ENCODE measurements around the gene BABAM2.
"Not testable (repeated sequence)": the region's sequence is repeated elsewhere in the genome, so short reads cannot be mapped to it uniquely, and the experiment has no call there.

Gene BABAM2

DNA sequence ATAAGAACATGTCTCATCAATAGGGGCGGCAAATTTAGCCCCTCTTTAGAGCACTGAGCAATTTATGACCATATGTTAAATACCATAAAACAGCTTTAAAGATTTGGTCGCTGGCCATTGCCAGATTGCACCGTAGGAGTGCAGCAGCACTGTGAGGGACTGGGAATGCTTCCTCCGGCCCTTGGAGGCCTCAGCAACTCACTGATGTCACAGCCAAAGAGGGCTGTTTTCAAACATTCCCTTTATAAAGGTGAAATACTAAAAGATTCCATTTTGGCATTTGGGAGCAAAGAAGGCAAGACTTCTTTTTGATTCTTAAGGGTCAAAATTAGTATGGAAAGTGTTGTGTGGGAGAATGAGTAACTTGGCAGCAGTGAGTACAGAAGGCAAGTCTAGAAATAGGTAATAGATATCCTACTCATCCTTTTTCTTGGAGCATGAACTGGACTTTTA is 63.7 kb downstream of the BABAM2 start:
- DNase-seq, result no peak

DNA sequence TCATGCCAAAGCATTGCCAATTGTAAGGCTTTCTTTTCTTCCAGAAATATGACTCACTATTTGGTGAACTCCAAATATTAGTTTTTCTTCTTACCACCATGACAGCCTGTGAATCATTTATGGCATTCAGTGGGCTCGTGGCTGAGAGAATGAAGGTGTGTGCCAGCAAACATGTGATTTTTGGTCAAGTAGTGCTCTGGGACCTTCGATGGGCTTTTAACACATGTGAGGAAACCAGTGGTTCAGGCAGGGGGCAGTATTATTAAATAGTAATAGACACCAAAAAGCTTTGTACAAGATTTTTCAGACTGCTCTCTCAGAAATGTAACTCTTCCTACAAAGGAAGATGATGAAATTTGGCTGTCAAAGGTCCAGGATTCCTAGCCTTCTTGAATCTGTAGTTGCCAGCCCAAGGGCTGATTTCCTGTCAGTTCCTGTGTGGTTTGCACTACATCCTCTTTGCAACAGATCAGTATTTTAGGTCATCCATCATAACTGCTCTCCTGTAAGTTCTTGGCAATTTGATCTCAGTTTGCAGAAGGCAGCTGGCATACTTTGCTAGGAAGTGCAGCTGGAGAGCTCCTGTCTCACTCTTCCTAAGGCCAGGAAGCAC is 64.3 kb downstream of the BABAM2 start:
- DNase-seq, result no peak

GRCh38 chr2:27955384-27956161 is 65.0 kb downstream of the BABAM2 start:
- no peak for DNase-seq

DNA sequence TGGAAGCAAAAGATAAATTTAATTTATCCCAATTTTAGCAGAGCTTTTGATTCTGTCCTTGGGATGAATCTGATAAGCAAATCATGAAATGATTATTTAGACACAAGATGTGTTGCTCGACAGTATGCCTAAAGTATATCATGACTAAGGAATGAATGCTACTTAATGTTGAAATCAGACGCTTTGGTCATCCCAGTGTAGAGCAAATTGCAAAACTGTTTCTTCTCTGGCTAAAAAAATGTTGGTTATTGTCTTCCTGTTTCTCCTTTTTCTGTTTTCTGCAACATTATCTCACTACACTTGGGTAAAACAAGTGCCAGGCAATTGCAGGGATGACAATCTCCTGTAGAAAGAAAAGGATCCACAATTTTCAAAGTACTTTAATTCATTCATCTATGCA is 66.4 kb downstream of the BABAM2 start:
- DNase-seq, result no peak

- no peak for DNase-seq
Measured at GRCh38 chr2:27958711-27959378, 68.3 kb downstream of the BABAM2 start.

GRCh38 chr2:27959496-27959895 is 69.0 kb downstream of the BABAM2 start:
- no peak for DNase-seq

DNA sequence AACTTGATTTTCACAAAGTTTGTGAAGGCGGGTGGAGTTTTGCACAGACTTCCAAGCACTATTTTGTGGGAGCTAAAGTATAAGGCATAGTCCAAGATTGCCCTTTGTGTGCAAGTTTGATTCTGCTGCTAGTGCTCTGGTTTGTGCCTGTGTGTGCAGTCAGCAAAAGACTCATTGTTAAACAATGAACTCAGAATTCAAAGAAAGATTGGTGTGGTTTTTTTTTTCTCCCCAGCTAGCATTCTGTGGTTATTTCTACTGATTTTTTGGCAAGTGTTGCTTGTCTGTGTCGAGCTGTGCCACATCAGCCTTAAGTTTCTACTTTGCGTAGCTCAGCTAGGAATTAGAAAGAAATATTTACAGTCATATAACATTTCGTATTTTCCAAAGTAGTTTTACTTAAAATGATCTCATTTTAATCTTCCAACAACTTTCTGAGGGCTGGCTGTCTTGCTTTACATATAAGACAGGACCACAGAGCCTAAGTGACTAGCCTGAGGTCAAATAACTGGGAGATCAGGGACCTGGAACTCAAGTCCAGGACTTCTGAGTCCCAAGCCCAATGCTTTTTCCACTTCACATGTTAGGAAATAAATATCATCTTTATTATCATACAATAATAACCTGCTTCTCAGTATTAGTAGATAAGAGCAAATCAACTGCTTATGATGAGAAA is 69.8 kb downstream of the BABAM2 start:
- DNase-seq, result no peak

- no peak for DNase-seq
Measured at GRCh38 chr2:27962006-27962405, 71.5 kb downstream of the BABAM2 start.

DNA sequence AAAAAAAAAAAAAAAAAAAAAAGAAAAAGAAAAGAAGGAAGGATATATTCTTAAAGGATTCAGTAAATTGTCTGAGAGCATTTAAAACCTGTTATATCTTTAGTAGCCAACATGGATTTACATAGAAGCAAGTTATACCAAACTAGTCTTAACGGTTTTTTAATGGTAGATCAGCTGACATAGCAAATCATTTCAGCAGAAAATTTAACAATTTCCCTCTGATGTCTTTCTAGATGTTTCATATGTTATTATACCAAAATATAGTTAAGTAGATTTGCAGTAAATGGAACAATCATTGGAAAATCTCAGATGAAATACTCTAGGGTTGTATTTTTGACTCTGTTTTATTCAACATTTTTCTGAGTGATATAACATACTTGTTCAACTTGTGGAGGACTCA is 72.9 kb downstream of the BABAM2 start:
- DNase-seq, result no peak

DNA sequence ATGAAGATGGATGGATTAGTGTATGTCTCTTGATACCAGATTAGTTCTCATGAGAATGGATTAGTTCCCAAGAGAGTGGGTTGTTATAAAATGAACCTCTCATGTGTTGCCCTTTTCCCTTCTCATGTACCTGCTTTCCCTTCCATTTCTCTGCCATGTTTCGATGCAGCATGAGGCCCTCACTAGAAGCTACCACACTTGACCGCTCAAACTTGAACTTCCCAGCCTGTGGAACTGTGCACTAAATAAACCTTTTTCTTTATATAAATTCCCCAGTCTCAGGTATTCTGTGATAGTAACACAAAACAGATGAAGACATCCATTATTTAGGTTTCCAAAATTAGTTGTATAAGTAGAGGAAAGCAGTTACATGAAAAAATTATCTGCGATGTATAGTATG is 73.5 kb downstream of the BABAM2 start:
- no peak for DNase-seq

DNA sequence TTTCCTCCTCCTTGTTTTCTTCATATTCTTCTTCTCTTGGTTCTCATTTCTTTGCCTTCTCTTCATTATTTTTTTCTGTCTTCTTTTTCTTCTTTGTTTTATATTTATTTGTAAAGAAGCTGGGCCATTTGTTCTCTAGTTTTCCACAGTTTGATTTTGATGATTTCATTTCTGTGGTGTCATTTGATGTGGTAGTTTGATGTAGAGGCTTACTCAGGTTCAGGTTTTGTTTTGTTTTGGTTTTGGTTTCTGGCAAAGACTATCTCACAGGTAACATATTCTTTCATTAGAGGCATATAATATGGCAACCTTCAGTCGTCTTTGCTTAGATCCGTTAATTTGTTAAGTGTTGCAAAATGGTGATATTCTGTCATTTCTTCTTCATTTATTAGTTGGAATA is 75.3 kb downstream of the BABAM2 start:
- DNase-seq, result no peak

DNA sequence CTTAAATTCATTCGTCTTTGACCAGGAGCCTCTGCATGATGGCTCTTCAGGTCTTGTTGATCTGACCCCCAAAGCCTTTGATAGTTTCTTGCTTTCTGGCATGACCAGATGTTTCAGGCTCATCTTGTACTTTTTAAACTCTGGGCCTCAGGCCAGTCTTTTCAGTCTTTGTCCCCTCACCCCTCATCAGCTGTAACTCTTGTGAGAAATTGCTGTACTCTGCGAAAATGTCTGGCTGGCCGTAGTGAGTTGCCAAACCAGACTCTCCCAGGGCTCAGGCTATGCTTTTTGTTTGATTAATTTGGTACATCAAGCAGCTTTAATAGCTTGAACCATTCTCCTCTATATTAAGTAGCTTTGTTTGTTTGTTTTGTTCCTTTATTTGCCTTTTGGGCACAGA is 75.9 kb downstream of the BABAM2 start:
- no peak for DNase-seq

DNA sequence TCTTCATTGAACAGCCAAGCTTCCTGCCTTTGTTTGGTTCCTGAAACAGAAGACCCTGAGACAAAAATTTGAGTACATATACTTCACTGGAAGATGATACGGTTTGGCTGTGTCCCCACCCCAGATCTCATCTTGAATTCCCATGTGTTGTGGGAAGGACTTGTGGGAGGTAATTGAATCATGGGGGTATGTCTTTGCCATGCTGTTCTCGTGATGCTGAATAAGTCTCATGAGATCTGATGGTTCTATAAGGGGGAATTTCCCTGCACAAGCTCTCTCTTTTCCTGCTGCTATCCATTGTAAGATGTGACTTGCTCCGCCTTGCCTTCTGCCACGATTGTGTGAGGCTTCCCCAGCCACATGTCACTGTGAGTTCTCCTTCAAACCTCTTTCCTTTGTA is 76.5 kb downstream of the BABAM2 start:
- no peak for DNase-seq

DNA sequence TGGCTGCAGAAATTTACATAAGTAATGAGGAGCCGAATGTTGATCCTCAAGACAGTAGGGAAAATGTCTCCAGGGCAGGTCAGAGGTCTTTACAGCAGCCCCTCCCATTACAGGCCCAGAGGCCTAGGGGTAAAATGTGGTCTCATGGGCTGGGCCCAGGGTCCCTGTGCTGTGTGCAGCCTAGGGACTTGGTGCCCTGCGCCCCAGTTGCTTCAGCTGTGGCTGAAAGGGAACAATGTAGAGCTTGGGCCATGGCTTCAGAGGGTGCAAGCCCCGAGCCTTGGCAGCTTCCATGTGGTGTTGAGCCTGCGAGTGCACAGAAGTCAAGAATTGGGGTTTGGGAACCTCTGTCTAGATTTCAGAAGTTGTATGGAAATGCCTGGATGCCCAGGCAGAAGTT is 77.5 kb downstream of the BABAM2 start:
- not testable (repeated sequence) for DNase-seq

DNA sequence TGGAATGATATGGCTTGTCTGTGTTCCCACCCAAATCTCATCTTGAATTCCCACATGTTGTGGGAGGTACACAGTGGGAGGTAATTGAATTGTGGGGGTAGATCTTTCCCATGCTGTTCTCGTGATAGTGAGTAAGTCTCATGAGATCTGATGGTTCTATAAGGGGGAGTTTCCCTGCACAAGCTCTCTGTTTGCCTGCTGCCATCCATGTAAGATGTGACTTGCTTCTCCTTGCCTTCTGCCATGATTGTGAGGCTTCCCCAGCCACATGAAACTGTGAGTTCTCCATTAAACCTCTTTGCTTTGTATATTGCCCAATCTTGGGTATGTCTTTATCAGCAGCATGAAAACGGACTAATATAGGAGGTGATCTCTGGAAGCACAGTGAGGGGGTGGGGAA is 78.4 kb downstream of the BABAM2 start:
- DNase-seq, result not testable (repeated sequence)

DNA sequence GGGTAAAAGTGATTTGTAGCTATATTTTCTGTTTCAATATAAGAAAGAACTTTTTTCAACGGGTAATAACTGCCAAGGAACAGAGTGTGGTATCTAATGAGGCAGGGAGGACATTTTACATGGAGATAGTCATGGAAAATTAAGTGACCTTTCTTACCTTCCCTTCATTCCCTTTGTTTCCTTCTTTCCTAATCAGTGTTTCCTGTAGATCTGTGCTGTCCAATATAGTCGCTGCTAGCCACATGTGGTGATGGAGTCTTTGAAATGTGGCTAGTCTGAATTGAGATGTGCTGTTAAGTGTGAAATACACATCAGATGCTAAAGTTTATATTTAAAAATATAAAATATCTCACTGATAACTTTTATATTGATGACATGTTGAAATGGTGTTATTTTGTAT is 81.8 kb downstream of the BABAM2 start:
- DNase-seq, result no peak

DNA sequence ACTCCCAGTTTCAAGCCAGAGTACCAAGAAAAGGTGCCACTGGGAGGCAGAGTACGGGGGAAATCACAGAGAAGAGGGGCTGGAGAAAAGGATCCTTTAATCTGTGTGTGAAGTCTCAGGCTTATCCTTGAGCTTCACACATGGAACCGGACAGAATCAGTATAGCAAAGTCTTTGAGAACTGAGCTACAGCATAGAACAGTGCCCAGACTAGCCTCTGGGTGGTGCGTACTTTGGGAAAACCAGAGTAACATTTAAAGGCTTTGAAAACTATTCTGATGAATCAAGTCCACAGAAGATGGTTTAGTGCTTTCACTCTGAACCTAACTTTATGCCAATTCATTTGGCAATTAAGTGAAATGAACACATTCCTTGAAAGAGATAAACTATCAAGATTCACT is 83.1 kb downstream of the BABAM2 start:
- no peak for DNase-seq

DNA sequence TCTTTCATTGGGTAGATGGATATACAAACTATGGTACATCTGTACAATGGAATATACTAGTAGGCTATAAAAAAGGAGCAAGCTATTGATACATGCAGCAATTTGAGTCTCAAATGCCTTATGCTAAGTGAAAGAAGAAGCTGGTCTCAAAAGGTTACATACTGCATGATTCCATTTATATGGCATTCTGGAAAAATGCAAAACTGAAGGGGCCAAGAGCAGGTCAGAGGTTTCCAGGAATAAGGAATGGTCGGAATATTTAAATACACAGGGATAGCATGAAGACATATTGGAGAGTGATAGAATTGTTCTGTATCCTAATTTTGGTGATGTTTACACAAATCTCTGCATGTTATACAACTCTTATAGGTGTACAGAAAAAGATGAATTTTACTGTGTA is 85.8 kb downstream of the BABAM2 start:
- DNase-seq, result no peak

- DNase-seq, result no peak
Measured at GRCh38 chr2:27977731-27978312, 87.3 kb downstream of the BABAM2 start.

GRCh38 chr2:27978761-27979160 is 88.2 kb downstream of the BABAM2 start:
- not testable (repeated sequence) for DNase-seq

DNA sequence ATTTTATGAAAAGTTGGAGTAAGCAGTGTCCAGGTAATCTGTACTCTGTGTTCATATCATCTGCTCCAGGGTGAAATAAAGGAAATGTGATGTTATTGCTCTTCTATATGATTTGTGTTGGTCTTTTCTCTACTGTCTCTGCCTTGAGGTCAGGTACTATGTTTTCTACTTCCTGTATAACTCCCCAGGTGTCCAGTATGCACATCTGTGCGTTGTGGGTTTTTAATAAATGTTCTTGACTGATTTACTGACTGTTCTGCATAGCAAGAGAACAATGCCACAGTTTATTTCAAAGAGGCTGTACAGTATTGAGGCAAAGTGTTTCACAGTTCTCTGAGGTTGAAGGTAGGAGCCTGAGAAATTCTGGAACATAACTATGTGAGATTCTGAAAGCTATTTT is 89.7 kb downstream of the BABAM2 start:
- DNase-seq, result no peak

DNA sequence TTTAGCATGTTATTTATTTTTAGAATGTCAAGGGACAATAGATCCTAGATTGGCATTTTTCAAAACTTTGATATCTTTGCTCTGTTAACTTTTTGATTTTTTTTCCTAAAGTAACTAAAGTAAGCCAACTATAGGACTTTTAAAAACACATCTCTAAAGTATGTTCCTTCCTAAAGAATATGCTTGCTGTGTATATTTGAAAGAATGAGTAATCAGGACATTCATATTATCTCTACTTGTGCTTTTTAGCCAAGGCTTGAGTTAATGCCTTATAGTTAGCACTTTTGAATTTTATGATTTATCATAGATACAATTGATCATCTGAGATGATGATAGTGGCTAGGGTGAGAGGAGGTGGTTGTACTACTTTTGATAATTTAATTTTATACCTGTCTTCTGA is 93.6 kb downstream of the BABAM2 start:
- no peak for DNase-seq

GRCh38 chr2:27988306-27988705 is 97.8 kb downstream of the BABAM2 start:
- DNase-seq, result no peak

Measured in GOT3 (cell line).